Skin of body (tissue), 2 donors: Measurements from ENCODE around the gene C14orf180. TPM values are rescaled to one million over a fixed set of nuclear protein-coding genes. Genes with fewer than 3 reads are reported as not detected.

ENCODE experiments used
- DNase-seq: peaks from one replicate; lab custom pipeline; 2025; lab: John Stamatoyannopoulos, UW
- total RNA-seq: library from RNA; depleted of rRNA; stranded (reverse); fragments of >200 nt; gene quantifications from one replicate; pipeline ENCODE4 v1.2.3, GENCODE V29; 2014

Gene C14orf180
- total RNA-seq, 1 donor from 2014 or later = 6.8 TPM

DNA sequence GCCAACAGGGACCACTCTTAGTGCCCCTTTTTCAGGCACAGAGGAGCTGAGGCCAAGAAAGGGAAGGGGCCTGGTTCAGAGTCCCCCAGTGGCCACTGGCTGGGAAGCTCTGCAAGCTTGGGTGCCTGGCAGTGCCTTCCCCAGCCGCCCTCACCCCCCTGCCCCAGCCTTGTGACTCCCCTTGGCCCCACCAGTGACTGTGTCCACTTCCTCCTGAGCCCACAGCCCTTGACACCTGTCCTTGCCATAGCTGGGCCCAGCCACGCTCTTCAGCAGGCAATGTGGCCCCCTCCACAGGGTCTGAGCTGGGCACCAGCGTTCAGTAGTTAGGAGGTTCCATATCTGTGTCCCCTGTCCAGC lies 19.0 kb upstream of the C14orf180 start:
- no peak for DNase-seq

DNA sequence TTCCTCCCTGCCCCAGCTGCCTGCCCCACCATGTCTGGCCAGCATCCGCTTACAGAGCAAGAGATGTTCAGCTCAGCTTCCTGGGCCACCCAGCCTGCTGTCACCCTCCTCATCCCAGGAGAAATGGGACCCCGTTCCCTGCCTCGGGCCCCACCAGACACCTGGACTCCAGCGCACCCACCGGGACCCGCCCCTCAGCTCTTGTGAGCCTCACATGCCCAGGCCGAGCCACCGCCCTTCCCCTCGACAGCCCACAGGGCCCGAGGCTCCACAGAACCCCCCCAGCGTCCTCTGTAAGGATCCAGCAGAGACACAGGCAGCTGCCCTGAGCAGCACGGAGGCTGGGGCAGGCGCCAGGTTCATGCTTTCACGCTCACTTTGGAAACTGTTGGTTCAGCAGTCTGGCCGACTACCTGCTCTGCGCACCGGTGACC lies 18.4 kb upstream of the C14orf180 start:
- no peak for DNase-seq

- DNase-seq = no peak
Measured at GRCh38 chr14:104561632-104562495, 17.7 kb upstream of the C14orf180 start.

- DNase-seq = no peak
Measured at GRCh38 chr14:104562606-104563005, 17.0 kb upstream of the C14orf180 start.

DNA sequence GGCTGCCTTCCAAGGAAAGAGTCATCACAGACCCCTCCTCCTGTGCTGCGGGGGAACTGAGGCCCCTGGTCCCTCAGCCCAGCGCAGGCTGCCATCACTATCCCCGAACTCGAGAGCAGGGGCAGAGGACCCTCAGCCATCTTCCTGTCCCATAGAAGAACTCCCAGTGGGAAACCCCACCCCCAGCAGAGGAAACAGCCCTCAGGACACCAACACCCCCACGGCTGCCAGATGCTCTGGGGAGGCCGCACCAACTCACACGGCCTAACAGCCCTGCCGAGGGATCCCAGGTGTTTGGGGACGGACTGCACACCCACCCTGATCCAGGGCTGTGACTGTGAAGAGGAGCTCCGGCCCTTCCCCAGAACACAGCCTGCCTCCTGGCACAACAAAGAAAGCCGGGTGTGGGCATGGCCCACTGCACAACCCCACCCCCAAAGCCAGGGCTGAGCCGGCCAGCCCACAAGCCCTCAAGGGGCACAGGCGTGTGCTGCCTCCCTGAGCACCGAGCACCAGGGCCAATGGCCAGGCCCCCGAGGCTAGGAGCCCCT lies 16.3 kb upstream of the C14orf180 start:
- DNase-seq = no peak

GRCh38 chr14:104563742-104564615 lies 15.6 kb upstream of the C14orf180 start:
- DNase-seq = no peak

DNA sequence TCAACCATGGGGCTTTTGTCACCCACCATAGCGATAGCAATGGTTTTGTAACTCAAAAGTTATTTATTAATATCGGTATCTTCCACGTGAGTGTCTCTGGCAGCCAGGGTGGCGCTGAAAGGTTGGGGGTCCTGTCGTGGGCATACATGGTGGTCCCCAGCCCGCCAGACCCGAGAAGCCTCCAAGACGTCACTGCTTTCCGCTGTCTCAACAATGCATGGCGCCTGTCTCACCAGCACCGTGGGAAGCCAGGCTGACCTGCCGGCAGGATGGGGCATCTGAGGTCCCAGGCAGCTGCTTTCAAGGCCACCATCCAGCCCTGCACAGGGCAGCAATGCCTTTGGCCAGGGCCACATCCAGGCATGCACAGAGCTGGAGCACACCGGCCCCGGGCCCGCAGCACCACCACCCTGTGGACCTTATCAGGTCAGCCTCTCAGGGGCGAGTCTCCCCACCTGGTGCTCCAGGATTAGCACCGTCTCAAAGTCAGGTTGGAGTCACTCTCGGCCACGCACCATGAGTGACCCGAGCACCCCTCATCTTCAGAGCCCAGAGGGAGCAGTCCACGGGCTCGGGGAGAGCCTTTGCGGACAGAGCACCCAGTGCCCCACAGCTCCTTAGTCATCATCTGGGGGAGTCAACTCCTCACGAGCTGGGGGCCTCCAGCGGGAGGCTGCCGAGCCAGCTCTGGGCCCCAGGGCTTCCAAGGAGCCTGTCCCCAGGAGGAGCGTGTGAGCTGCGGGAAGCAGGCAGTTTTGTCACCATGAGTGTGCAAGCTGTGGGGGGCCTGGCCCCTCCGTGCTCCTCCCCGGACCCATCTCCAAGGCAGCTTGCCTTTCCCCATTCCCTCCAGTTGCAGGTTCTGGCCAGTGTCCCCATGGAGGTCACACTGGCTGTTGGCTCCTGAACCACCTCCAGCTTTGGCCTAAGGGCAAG lies 14.6 kb upstream of the C14orf180 start:
- DNase-seq = no peak

- DNase-seq = no peak
Measured at GRCh38 chr14:104567141-104567956, 12.2 kb upstream of the C14orf180 start.

- no peak for DNase-seq
Measured at GRCh38 chr14:104567957-104568225, 11.7 kb upstream of the C14orf180 start.

DNA sequence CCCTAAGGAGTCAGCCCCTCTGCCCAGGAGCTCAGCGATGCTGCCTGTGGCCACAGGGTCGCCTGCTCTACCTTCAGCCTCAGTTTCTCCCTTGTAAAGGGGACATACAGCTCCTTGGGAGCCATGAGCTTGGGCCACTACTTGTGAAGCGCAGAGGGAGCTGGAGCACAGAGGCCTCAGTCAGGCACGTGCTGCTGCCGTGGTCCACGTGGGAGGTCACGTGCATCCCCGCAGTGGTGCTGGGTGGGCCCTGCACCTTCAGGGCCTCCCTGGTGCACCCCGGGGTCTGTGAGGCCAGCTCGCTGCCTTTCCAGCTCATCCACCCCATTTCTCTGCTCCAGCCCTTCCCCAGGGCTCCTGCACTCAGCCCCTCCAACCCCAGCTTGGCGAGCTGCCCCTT lies 10.9 kb upstream of the C14orf180 start:
- DNase-seq = no peak

- DNase-seq = no peak
Measured at GRCh38 chr14:104569435-104569834, 10.1 kb upstream of the C14orf180 start.

- no peak for DNase-seq
Measured at GRCh38 chr14:104571246-104571645, 8.3 kb upstream of the C14orf180 start.

GRCh38 chr14:104572024-104572626 lies 7.4 kb upstream of the C14orf180 start:
- no peak for DNase-seq

DNA sequence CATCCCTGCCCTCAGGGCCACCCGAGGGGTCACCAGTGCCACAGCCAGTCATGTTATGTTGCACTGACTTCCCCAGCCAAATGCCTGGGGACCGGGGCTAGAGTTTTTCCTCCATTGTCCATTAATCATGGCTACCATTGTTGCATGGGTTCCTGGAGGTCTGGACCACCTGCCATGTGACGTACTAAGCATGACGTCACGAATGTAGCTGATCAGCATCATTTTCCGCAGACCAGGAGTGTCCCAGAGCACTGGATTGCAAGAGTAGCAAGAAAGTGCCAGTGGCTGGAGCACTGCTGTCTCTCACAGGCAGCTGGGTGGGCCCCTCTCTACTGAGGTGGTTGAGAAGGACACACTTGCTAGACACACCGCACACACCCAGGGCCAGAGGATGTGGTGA lies 6.9 kb upstream of the C14orf180 start:
- DNase-seq = no peak

- no peak for DNase-seq
Measured at GRCh38 chr14:104573930-104574329, 5.6 kb upstream of the C14orf180 start.

- no peak for DNase-seq
Measured at GRCh38 chr14:104574536-104574935, 5.0 kb upstream of the C14orf180 start.

GRCh38 chr14:104574978-104575583 lies 4.5 kb upstream of the C14orf180 start:
- no peak for DNase-seq

DNA sequence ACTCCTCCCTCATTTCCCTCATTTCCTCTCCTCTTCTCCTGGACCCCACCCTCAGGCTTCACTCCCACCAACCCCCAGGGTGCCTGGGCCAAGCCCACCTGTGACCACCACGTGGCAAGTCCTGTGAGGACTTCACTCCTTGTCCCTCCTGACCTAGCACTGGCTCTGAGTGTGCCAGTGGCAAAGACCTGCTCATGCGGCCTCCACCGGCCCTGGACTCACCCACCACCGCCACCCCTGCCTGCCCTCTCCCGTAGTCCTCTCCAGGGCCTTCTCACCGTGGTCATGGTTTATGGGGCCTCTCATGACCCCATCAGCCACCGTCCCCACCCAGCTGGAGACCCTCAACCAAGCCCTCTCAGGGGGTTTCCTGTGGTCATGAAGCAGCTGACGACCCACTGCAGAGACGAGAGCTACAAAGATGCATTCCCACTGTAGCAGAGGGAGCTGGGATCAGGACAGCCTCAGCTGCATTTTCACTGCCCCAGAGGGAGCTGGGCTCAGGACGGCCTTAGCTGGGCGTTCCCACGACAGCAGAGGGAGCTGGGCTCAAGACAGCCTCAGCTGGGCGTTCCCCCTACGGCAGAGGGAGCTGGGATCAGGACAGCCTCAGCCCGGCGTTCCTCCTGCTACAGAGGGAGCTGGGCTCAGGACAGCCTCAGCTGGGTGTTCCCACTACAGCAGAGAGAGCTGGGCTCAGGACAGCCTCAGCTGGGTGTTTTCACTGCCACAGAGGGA lies 3.2 kb upstream of the C14orf180 start:
- DNase-seq = no peak

GRCh38 chr14:104576970-104577332 lies 2.6 kb upstream of the C14orf180 start:
- no peak for DNase-seq
